ENCODE measurements around the gene PFDN6. TPM values are rescaled to one million over a fixed set of nuclear protein-coding genes. Genes with fewer than 3 reads are reported as not detected.
"Not testable (repeated sequence)": the region's sequence is repeated elsewhere in the genome, so short reads cannot be mapped to it uniquely, and the experiment has no call there.

Gene PFDN6
- total RNA-seq, 1 donor: 21.7 TPM

DNA sequence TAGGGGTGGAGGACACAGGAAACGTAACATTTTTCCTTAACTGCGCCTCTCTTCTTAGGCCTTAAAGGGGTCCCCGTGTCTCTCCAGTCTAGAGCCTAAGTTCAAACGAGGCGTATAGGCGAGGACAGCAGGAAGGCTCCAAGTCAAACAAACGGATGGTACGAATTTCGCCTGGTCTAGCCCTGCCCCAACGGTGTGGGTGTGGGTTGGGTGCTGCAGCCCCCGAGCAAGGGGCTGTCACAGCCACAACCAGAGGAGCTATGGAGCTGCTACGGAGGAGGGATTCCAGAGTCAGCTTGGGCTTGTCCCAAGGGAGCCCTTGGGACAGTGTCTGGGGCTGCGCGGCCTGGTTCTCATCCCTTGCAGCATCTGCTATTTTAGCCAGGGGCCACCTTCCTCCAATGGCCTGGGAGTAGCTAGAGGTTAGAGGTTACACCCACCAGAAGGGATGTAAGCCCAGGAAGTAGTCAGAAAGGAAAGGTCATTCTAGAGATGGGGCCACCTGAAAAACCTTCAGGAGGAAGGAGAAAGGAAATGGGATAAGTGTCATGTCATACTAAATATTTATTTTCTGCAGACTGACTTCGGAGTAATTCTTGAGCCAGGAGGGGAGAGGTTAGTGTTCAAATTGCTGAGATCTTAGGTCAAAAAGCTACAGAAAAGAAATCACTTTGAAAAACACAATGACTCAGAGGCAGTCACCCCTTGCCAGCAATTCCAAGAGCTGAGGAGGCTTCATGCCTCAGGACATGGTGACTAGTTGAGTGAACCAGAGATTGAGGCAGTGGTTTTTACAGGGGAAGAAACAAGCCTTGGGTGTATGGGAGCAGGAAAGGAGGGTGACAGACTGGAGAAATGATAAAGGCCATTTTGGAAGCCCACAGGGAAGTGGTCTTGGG is 39.4 kb upstream of the PFDN6 start:
- peak overlapping the region; percentile 90 for H3K4me3 ChIP-seq (ENCODE audit: low read depth, low read length)
- DNase-seq (ENCODE audit: low read depth): peak; percentile 80
- TF ChIP-seq, protein P1, sequence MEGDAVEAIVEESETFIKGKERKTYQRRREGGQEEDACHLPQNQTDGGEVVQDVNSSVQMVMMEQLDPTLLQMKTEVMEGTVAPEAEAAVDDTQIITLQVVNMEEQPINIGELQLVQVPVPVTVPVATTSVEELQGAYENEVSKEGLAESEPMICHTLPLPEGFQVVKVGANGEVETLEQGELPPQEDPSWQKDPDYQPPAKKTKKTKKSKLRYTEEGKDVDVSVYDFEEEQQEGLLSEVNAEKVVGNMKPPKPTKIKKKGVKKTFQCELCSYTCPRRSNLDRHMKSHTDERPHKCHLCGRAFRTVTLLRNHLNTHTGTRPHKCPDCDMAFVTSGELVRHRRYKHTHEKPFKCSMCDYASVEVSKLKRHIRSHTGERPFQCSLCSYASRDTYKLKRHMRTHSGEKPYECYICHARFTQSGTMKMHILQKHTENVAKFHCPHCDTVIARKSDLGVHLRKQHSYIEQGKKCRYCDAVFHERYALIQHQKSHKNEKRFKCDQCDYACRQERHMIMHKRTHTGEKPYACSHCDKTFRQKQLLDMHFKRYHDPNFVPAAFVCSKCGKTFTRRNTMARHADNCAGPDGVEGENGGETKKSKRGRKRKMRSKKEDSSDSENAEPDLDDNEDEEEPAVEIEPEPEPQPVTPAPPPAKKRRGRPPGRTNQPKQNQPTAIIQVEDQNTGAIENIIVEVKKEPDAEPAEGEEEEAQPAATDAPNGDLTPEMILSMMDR (IDR thresholded peaks at IDR 0.05; ENCODE audit: insufficient read depth, low read length): no peak

DNA sequence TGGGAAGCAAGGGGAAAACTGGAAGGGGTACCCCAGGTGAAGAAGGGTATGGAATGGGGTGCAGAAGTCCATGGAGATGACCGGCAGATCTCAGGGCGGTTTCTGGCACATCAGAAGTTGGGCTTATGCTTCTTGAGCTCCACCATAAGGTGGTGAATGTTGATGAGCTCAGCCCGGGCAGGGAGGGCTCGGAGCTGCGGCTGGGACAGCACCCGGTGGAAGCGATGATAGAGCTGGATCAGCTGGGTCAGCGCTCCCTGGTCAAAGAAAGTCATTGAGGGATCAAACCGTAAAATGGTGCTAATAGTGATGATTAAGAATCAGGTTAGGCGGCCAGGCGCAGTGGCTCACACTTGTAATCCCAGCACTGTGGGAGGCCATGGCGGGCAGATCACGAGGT is 38.7 kb upstream of the PFDN6 start:
- DNase-seq (ENCODE audit: low read depth): no peak
- TF ChIP-seq, protein P1 (IDR thresholded peaks at IDR 0.05; ENCODE audit: insufficient read depth, low read length): no peak
- peak overlapping the region; percentile 90 for H3K4me3 ChIP-seq (ENCODE audit: low read depth, low read length)

GRCh38 chr6:33251395-33252012 is 37.9 kb upstream of the PFDN6 start:
- no peak for DNase-seq (ENCODE audit: low read depth)
- H3K4me3 ChIP-seq (ENCODE audit: low read depth, low read length): no peak overlapping the region
- TF ChIP-seq, protein P1 (IDR thresholded peaks at IDR 0.05; ENCODE audit: insufficient read depth, low read length): no peak

DNA sequence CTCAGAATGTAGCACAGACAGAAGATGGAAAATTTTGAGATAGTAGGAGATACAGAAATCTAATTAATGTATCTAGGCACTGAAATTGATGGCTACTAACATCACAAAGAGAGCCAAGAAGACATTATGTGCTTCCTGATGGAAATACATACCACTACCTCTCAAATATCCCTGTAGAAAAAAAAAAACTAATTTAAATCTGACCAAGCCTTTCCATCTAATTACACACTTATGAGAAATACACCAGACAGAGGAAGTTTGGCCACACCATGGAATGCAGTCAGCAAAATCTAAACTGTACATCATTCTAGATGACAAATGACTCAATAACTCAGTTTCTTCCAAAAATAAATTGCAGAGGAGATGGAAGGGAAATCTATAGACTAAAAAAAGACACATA is 36.6 kb upstream of the PFDN6 start:
- DNase-seq (ENCODE audit: low read depth): no peak
- TF ChIP-seq, protein P1 (IDR thresholded peaks at IDR 0.05; ENCODE audit: insufficient read depth, low read length): no peak
- H3K4me3 ChIP-seq (ENCODE audit: low read depth, low read length): no peak overlapping the region

DNA sequence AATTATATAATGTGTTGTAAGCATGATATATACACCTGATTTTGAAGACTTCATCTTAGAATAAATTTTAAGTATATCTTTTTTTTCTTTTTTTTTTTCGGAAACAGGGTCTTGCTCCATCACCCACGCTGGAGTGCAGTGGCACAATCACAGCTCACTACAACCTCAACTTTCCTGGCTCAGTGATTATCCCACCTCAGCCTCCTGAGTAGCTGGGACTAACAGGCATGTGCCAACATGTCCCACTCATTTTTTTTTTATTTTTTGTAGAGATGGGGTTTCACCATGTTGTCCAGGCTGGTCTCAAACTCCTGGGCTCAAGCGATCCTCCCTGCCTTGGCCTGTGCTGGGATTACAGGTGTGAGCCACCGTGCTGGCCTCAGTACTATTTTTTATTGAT is 34.8 kb upstream of the PFDN6 start:
- TF ChIP-seq, protein P1 (IDR thresholded peaks at IDR 0.05; ENCODE audit: insufficient read depth, low read length): no peak
- DNase-seq (ENCODE audit: low read depth): no peak
- no peak overlapping the region for H3K4me3 ChIP-seq (ENCODE audit: low read depth, low read length)

DNA sequence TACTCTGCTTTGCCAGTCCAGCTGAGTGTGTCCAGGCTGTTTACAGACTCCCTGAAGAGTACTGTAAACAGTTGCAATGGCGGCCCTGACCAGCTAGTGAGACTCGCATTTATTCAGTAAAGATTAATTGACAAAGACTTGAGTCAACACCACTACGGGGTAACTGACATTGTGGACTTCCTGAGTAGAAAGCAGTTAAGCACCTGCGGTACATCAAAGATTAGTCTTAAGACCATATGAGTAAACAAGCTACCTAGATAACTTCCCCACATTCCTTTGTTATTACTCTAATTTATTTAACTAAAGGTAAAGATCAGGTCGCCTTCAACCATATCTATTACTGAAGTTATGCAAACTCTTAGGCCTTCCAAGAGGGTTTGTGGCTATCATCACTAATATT is 30.4 kb upstream of the PFDN6 start:
- TF ChIP-seq, protein P1 (IDR thresholded peaks at IDR 0.05; ENCODE audit: insufficient read depth, low read length): no peak
- no peak overlapping the region for H3K4me3 ChIP-seq (ENCODE audit: low read depth, low read length)
- no peak for DNase-seq (ENCODE audit: low read depth)

- H3K4me3 ChIP-seq (ENCODE audit: low read depth, low read length); DNase-seq (ENCODE audit: low read depth): not testable (repeated sequence)
Observed at GRCh38 chr6:33262490-33262889, 26.9 kb upstream of the PFDN6 start.

Data from fibroblast of the aortic adventitia (primary cell).